CD4-positive, alpha-beta T cell treated with Interleukin-2 at 100 ng/mL for 4 hours (primary cell): Measurements from ENCODE around the gene SMIM8.
"Not testable (repeated sequence)": the region's sequence is repeated elsewhere in the genome, so short reads cannot be mapped to it uniquely, and the experiment has no call there.

Source experiments
- DNase-seq: peaks from one replicate; pipeline ENCODE4 v3.0.0-alpha.2; 2020; ENCODE audit warnings: low spot score

Gene SMIM8

GRCh38 chr6:87322304-87323212 lies at the start of gene SMIM8:
Gene SMIM8, plus strand, starts transcription at chr6:87322588. Its CDS starts 14,444 bp downstream, at chr6:87337032.
- peak; percentile 81 for DNase-seq

- DNase-seq: no peak
Measured at GRCh38 chr6:87274660-87275274, 47.6 kb upstream of the SMIM8 start.

GRCh38 chr6:87276624-87277023 lies 45.8 kb upstream of the SMIM8 start:
- no peak for DNase-seq

GRCh38 chr6:87277123-87277522 lies 45.3 kb upstream of the SMIM8 start:
- no peak for DNase-seq

GRCh38 chr6:87279196-87279595 lies 43.2 kb upstream of the SMIM8 start:
- no peak for DNase-seq

GRCh38 chr6:87281426-87281825 lies 41.0 kb upstream of the SMIM8 start:
- DNase-seq: no peak

- DNase-seq: no peak
Measured at GRCh38 chr6:87282743-87283142, 39.6 kb upstream of the SMIM8 start.

GRCh38 chr6:87283461-87283860 lies 38.9 kb upstream of the SMIM8 start:
- DNase-seq: no peak

- DNase-seq: no peak
Measured at GRCh38 chr6:87287251-87287650, 35.1 kb upstream of the SMIM8 start.

- no peak for DNase-seq
Measured at GRCh38 chr6:87289571-87289970, 32.8 kb upstream of the SMIM8 start.

- DNase-seq: no peak
Measured at GRCh38 chr6:87291883-87292282, 30.5 kb upstream of the SMIM8 start.

GRCh38 chr6:87293526-87293925 lies 28.9 kb upstream of the SMIM8 start:
- no peak for DNase-seq

- DNase-seq: no peak
Measured at GRCh38 chr6:87297119-87297518, 25.3 kb upstream of the SMIM8 start.

- DNase-seq: not testable (repeated sequence)
Measured at GRCh38 chr6:87301277-87301676, 21.1 kb upstream of the SMIM8 start.

GRCh38 chr6:87308970-87309369 lies 13.4 kb upstream of the SMIM8 start:
- DNase-seq: no peak

- DNase-seq: no peak
Measured at GRCh38 chr6:87312860-87313259, 9.5 kb upstream of the SMIM8 start.

- no peak for DNase-seq
Measured at GRCh38 chr6:87315071-87315470, 7.3 kb upstream of the SMIM8 start.

GRCh38 chr6:87319271-87319987 lies 3.0 kb upstream of the SMIM8 start:
- DNase-seq: no peak

- not testable (repeated sequence) for DNase-seq
Measured at GRCh38 chr6:87323880-87324279, 1.5 kb downstream of the SMIM8 start.

GRCh38 chr6:87330961-87331360 lies 8.6 kb downstream of the SMIM8 start:
- no peak for DNase-seq

GRCh38 chr6:87333033-87333432 lies 10.6 kb downstream of the SMIM8 start:
- DNase-seq: no peak

GRCh38 chr6:87333591-87334181 lies 11.3 kb downstream of the SMIM8 start:
- DNase-seq: no peak
